Retina (tissue), 1 donor: ENCODE data around the gene GNG7.
A peak's percentile ranks its signal among the peaks of the same experiment; 100 is the strongest.
"Not testable (repeated sequence)": the region's sequence is repeated elsewhere in the genome, so short reads cannot be mapped to it uniquely, and the experiment has no call there.

Experiments used
- DNase-seq: peaks from one replicate; pipeline ENCODE4 v3.0.0-alpha.2; 2016

The GNG7 gene

DNA sequence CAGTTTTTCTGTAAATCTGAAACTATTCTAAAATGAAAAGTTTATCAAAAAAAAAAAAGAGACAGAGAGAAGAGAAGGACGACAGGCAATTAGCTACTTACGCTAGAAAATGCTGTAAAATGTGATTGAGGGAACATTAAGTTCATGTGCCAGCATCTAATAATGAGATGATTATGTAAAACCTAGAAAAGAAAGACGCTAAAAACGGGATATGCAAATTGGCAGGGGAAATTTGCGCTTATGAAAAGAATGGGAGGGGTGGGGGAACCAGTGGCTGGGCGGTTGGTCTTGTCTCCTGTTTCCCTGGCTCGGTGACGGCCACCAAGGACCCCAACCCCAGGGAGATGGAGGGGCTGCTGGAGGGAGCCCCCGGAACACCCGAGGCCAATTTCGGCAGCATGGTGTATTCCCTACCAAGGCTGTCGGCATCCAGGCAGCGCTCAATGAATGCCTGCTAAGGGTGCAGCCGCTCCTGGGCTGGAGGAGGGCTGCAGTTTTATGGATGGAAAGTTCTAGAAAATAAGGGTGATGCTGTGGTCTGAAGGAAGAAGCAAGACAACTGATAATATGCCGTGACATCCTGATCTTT is 34.2 kb downstream of the GNG7 start:
- DNase-seq: no peak

DNA sequence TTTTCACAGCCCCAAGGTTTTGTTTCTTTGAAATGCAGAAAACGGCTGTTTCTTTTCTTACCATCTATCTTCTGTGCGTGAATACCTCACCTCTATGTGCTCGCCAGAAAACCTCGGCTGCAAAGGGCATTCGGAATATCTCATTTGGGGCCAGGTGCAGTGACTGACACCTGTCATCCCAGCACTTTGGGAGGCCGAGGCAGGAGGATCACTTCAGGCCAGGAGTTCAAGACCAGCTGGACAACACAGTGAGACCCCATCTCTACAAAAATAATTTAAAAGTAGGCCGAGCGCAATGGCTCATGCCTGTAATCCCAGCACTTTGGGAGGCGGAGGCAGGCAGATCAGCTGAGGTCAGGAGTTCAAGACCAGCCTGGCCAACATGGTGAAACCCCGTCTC is 35.1 kb downstream of the GNG7 start:
- DNase-seq: not testable (repeated sequence)

DNA sequence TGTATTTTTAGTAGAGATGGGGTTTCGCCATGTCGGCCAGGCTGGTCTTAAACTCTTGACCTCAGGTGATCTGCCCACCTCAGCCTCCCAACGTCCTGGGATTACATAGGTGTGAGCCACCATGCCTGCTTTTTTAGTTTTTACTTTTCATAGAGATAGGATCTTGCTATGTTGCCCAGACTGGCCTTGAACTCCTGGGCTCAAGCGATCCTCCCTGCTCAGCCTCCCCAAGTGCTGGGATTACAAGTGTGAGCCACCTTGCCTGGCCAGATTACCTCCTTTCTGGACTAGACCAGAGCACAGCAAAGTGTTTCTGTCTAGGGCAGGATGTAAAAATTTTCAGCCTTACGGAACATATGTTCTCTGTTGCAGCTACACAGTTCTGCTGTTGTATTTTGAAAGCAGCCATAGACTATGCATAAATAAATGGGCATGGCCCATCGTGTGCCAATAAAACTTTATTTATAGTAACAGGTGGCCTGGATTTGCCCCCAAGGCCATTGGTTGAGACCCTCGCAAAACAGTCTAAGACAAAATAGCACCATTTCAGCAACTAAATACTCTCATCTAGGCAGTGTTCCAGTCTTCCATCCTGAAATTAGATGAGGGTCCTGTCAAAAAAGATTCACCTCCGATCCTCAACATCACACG is 36.0 kb downstream of the GNG7 start:
- DNase-seq: no peak

DNA sequence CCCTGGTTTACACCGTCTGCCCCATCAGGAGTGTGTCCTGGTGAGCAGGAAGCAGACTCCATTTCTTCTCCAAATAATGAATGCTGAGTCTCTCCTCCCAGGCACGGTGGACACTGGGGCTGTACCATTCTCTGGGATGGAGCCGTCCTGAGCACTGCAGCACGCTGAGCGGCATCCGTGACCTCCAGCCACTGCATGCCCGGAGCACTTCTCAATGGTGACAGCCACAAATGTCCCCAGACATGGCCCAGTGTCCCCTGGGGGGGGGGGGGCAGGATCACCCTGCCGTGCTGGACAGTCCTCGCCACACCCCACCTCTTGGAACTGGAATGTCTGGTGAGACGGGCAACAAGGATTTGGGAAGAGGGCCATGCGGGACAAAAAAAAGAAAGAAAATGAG is 37.4 kb downstream of the GNG7 start:
- no peak for DNase-seq

DNA sequence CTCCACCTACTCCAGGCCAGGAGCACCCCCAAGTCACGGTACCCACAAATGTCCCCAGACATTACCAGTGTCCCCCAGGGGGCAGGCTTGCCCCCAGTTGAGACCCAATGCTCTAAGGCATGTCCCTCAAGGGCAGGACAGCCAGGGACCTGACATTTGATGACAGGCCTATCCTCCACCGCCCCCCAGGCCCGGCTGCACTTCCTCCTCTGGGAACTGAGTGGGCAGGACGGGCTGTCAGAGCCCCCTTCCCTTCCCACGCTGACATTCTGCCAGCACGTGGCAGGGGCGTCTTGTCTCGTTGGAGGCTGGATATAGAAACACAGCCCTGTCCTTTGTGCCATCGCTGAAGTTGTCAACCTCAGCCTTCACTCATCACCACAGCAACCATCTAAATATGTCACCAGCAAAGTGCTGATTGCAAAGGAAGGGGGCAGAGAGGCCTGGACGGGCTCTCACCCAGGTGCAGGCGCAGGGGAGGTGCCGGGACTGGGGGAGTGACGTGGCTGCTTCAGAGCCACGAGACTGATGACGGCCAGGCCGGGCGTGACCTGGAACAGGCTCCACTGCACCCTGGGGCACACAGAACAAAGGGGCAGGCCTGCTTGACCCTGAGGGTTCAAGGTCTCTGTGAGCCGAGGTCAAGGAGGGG is 38.4 kb downstream of the GNG7 start:
- DNase-seq: no peak

DNA sequence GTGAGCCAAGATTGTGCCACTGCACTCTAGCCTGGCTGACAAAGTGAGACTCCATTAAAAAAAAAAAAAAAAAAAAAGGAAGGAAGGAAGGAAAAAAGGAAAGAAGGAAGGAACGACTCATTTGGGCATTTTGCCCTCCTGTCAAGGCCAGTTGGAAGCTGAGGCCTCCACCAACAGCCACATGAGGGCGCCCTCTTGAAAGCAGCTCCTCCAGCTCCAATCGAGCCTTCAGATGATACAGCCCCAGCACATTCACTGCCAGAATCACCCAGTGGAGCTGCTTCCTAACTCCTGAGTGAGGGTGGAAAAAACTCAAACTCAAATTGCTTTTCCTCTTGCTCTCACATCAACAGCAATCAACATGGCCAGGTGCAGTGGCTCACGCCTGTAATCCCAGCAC is 40.9 kb downstream of the GNG7 start:
- DNase-seq: no peak

DNA sequence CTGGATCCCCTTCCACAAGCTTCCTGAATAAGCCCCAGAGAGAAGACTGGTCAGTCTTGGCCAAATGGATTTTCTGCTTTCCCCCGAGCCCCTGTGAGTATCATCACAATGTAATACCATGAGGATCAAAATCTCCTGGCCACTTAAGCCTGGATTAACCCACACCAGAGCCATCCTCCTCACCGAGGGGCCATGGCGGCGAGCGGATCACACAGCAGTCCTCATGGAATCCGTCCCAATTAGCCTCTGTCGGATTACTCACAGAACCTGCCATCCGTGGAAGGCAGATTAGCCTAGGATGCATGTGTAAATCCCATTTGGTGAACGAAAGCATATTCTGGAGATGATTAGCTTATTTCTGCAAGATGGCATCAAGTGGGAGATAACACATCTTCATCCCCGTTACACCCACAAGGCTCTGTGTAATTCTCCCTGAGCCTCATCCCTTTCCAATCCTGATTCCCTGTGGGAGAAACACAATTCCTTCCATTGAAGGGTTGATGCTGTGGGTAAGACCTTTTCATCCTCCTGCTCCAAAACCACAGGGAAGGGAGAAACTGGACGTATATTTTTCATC is 42.5 kb downstream of the GNG7 start:
- peak; percentile 42 for DNase-seq

DNA sequence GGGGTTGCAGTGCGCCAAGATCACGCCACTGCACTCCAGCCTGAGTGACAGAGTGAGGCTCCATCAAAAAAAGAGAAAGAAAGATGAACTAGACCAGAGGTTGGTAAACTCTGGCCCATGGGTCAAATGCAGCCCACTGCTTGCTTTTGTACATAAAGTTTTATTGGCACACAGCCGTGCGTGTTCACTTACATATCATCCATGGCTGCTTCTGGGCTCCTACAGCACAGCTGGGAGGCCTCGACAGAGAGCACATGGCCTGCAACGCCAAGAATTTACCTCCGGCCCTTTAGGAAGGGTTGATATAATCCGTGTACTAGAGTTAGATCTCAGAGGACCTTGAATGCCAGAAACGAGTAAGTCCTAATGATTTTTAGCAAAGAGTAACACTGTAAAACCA is 46.0 kb downstream of the GNG7 start:
- DNase-seq: no peak

DNA sequence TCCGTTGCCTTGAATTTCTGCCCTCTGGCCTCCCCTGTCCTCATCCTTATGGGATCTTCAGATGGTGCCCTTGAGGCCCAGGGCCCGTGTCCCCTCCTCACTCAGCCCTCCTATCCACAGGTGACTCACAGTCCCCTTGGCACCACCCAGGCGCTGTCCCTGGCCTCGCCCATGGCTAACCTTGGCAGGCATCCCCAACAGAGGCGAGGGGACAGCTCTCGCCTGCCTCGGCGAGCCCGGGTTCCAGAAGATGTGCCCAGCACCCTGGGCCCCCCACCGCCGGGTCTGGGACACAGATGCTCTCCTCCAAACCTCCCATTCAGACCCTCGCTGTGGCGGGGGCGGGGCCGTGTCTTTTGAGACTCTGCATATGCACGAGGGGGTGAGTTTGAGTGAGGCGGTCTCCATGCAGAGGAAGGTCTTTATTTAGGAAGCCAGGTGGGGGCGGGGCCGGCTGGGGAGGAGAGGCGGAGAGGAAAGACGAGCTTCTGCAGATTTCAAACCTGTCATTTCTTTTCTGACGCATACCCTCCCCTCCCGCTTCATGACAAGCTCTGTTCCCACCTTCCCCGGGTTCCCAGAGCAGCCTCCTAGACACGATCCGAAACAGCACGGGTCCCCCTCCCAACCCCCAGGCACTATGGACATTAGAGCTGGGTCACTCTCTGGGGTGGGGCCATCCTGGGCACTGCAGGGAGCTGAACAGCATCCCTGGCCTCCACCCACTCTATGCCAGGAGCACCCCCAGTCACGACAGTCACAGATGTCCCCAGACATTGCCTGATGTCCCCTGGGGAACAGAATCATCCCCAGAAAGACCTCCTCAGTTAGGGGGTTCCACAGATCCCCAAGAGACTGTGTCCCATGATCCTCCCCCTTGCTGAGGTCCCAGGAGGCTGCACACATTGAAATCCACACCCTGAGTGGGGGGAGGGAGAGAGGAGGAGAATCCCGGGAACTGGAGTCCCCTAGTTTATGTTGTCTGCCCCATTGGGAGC is 48.5 kb downstream of the GNG7 start:
- DNase-seq: peak; percentile 27

DNA sequence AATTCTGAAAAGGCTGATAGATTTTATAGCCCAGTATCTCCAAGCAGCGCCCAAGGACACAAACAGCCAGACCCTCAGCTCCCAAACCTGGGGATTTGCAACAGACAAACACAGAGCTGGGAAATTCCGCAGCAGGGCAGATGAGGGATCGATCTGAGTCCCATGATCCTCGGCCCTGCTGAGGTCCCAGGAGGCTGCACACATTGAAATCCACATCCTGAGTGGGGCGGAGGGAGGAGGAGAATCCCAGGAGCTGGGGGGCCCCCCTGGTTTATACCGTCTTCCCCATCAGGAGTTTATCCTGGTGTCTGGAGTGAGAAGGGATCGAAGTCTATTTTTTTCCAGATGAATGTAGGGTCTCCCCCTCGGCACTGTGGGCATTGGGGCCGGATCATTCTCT is 49.3 kb downstream of the GNG7 start:
- peak; percentile 31 for DNase-seq

DNA sequence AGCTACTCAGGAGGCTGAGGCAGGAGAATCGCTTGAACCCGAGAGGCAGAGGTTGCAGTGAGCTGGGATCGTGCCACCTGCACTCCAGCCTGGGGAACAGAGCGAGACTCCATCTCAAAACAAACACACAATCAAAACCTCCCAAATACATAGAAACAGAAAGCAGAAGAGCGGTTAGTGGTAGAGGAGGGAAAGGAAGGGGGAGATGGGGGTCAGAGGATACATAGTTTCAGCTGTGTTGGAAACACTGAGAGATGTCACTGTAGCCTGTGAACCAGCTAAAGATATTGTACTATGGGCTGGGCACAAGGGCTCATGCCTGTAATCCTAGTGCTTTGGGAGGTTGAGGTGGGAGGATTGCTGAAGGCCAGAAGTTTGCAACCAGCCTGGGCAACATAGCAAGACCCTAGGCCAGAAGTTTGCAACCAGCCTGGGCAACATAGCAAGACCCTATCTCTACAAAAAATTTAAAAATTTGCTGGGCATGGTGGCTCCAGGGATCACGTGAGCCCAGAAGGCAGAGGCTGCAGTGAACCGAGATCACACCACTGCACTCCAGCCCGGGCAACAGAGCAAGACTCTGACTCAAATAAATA is 49.9 kb downstream of the GNG7 start:
- no peak for DNase-seq

DNA sequence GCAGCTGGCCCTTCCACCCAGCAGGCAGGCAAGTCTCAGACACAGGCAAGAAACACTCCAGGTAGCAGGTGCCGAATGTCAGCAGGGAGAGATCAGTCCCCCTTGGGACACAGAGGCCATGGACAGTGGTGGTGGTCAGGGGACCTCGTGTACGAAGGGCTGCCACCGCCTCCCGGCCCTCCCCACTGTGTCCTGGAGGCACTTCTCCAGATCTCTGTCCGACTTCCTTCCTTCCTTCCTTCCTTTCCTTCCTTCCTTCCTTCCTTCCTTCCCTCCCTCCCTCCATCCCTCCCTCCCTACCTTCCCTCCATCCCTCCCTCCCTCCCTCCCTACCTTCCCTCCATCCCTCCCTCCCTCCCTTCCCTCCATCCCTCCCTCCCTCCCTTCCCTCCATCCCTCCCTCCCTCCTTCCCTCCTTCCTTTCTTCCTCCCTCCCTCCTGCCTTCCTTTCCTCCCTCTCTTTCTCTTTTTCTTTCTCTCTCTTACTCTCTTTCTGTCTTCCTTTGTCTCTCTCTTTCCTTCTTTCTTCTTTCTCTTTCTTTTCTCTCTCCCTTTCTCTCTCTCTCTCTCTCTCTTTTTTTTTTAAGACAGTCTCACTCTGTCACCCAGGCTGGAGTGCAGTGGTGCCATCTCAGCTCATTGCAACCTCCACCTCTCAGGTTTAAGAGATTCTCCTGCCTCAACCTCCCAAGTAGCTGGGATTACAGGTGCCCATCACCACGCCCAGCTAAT is 51.3 kb downstream of the GNG7 start:
- DNase-seq: not testable (repeated sequence)

DNA sequence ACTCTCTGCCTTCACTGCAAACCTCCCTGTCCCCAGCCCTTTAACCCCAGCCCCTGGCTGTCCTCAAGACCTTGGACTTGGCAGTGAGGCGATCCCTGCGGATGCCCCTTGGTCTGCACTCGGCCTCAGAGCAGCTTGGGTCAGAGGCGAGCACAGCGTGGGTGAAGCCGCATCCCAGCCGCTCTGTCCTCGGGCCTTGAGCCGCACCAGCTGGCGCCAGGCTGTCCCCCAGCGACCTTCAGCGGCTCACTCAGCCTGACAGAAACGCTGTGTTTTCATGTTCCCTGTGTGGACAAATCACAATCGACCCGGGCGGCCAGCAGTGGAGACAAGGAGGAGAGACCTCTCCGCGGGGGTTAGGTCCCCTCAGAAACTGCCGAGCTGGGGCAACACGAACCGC is 52.0 kb downstream of the GNG7 start:
- peak; percentile 75 for DNase-seq

DNA sequence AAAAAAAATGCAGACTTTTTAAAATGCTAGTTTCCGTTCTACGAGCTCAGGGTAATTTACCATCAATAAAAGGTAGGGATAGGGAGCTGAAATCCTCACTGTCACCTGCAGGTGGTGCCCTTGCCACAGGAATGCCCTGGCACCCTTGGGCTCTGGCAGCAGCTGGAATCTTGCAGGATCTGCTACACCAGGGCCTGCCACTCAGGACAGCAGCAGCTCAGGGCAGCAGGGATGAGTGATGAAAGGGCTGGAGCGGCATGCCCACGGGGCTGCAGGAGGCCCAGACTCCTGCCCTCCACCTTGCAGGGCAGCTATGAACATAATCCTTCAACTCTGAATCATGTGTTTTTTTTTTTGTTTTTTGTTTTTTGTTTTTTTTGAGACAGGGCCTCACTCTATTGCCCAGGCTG is 54.0 kb downstream of the GNG7 start:
- peak; percentile 68 for DNase-seq

DNA sequence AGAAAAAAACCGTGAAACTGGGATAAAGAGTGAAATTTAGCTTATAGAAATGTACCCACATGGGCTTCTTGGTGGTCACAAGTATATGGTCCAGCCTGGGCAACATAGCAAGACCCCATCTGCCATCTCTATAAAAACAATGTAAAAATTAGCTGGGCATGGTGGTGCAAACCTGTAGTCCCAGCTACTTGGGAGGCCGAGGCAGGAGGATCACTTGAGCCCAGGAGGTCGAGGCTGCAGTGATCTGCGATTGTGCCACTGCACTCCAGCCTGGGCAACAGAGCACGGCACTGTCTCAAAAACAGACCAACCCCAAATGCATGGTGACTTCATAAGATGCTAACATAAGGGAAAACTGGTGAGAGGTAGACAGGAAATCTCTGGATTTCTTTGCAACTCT is 54.4 kb downstream of the GNG7 start:
- no peak for DNase-seq

DNA sequence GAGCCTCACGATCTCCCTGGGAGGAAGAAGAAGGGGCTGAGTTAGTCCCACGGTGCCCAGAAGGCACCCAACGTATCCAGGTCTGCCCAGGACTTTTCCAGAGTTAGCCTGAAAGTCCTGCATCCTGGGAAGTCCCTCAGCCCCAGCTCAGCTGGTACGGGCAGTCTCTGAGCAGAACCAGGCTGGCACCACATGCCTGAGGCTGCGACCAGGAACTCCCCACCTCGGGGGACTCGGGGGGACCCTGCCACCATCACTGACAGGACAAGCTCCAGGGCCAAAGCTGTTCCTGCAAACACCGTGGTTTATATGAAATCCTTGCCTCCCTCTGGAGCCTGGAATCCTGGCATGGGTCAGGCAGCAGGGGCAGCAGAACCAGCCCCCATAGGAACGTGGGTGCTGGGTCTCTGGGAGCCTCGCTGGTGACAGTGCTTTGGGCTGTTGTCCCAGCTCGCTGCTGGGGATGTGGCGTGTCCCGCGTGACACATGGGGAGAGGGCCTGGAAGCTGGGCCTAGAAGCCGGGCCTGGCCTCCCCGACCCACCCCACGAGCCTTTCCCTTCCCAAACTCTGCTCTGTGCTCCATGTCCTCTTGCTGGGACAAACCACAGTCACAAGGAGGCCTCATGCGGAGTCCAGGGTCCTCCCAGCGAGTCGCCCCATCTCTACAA is 55.5 kb downstream of the GNG7 start:
- DNase-seq: no peak

DNA sequence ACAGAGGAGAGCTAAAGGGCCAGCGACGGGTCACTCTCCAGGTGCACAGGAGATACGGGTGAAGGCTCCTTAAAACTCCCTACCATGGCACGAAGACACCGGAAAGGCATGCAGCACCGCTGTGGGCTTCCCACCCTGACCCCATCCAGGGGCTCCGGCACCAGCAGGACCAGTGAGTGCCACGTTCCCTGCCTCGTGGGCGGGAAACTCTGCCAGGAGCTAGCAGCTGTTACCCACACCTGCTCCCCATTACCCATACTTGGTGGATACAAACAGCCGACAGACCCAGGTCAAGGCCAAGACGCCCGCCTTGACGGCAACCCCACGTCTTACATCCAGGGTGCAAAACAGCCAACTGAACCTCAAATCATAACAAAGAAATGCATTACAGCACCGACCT is 56.7 kb downstream of the GNG7 start:
- DNase-seq: no peak

DNA sequence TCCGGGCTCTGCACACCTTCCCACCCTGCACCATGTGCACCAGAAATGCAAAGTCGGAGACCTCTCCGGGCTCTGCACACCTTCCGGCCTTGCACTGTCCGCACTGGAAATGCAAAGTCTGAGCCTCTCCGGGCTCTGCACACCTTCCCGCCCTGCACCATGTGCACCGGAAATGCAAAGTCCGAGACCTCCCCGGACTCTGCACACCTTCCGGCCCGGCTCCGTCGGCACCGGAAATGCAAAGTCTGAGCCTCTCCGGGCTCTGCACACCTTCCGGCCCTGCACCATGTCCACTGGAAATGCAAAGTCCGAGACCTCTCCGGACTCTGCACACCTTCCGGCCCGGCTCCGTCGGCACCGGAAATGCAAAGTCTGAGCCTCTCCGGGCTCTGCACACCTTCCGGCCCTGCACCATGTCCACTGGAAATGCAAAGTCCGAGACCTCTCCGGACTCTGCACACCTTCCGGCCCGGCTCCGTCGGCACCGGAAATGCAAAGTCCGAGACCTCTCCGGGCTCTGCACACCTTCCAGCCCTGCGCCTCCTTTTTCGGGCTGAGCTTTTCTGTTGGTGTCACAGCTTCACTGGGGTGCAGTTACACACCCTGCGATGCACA is 59.3 kb downstream of the GNG7 start:
- not testable (repeated sequence) for DNase-seq

DNA sequence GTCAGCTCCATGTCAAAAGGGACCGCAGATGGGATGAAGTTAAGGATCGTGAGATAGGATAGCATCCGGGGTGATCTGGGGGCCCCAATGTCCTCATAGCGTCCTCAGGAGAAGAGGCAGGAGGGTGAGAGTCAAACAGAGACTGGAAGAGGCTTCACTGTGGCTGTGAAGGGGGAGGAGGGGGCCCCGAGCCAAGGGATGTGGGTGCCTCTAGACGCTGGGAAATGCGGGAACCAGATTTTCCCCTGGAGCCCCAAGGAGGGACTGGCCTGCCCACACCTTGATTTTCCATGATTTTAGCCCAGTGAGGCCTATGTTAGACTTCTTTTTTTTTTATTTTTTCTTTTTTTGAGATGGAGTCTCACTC is 61.2 kb downstream of the GNG7 start:
- no peak for DNase-seq

DNA sequence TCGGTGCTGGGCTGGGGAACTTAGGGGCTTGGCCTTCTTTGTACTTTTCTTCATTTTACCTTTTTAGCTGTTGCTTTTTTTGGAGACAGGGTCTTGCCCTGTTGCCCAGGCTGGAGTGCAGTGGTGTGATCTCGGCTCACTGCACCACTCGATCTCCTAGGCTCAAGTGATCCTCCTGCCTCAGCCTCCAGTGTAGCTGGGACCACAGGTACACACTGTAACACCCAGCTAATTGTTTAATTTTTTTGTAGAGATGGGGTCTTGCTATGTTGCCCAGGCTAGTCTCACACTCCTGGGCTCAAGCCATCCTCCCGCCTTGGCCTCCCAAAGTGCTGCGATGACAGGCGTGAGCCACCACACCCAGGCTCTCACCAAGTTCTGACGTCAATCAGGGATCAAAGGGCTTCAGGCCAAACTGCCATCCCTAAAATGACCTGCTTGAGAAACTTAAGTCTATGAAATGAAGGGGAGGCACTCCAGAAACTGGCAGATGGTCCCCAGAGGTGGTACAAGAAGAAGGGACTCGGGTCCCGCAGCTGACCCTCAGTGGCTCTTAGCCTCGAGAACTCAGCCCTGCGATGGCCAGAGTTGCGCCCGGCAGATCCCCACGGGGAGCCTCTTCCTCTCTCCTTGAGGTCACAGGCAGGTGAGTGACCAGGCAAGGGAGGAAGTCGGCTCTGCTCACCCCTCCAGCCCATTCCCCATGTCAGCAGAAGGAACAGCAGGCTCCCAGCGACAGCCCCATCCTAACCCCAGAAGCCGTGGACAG is 61.7 kb downstream of the GNG7 start:
- DNase-seq: no peak
